Stimulated activated CD8-positive, alpha-beta memory T cell treated with anti-CD3 and anti-CD28 coated beads, Interleukin-4, amount 100 ng/mL, for 24 hours (primary cell): ENCODE measurements around the gene PNPT1.
"Not testable (repeated sequence)": the region's sequence is repeated elsewhere in the genome, so short reads cannot be mapped to it uniquely, and the experiment has no call there.

Experiments
- DNase-seq: peaks from one replicate; pipeline ENCODE4 v3.0.0-alpha.2; 2020; ENCODE audit warnings: low read depth

The PNPT1 gene

DNA sequence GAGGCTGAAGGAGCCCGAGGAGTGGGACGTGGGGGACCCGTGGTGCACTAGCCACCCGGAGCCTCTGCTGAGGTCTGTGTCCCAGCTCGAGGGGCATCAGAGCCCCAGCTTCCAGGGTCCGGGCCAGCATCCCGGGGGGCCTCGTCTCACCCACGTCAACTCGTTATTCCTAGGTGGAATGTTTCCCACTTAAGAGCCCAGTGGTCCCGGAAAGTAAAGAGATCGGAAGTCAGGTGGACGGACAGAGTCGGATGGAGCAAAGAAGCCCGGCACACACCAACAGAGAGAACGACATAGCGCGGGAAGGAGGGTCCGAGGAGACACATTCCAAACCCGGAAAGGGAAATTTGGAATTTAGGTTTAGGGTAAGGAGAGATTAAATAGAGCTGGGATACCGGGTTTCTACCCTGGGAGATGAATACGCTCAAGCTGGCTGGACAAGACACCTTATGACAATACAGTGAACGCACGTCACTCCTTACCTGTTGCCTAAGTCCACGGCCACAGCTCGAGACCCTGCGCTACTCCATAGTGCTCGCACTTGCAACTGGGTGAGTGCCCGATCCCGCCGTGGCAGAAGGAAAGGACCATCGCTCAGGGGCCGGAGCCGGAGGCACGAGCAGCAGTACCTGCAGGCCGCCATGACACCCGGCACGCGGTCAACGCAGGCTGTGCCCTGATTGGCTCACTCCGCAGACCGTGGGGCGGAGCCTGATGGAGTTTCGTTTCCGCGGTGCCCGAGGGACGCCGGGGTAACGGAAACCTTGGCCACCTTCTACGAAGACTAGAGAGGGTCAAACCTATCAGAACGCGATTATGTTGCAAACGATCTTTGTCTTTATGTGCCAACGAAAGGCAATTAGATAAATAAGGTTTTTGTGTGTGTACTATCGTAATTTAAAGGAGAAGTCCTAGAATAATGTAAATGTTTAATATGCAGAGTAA is at the start of gene PNPT1:
Gene PNPT1 (minus strand): TSS at position 664 of the 945 bp plus-strand sequence. CDS start 21 bp downstream, at position 643.
- peak; percentile 88 for DNase-seq

DNA sequence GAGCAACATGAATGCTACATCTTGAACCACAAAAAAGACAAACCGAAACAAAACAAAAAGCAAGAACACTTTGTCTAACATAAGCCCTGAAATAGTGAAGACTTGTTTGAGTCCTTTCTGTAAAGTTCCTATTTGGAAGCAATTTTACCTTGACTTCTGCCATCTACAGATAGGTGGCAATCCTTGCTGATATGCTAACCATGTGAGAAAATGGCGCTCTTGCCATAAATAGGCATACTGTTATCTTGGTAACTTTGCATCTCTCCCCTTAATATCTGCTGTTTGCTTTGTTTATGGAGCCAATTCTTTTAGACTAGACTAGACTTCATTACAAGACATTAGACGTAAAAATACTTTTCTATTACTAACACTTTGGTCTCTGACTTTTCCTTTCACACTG is 49.4 kb upstream of the PNPT1 start:
- DNase-seq, result no peak

DNA sequence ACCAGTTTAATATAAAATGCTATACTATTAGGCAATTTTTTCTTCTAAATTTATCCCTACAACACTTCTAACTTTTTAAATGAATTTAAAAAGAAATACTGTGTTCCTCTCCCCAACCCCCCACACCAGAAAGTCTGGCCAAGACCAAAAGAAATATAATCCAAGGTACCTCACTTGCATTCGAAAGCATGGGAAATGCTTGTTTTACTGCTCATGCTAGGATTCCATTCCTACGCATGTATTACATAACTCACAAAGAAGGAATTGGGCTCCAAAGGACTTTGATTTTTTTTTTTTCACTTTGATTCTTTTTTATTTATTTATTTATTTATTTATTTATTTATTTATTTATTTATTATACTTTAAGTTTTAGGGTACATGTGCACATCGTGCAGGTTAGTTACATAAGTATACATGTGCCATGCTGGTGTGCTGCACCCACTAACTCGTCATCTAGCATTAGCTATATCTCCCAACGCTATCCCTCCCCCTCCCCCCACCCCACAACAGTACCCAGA is 42.4 kb upstream of the PNPT1 start:
- DNase-seq, result not testable (repeated sequence)

DNA sequence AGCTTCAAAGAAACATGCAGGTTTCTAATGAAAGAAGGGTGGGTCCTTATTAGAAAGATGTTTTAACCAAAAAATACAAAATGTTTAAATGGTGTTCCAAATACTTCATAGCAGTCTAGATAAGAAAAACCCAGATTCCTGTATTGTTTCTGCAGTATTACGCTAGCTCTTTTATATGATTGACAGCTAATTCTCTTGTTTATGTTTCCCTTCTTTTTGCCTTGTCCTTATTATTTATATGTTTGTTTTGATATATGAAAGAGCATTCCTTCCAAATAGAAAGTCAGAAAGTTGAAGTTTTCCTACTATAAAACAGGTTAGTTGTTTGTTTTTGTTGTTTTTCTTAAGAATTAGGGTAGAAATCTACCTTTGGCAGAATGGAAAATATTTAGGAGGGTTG is 41.1 kb upstream of the PNPT1 start:
- no peak for DNase-seq

DNA sequence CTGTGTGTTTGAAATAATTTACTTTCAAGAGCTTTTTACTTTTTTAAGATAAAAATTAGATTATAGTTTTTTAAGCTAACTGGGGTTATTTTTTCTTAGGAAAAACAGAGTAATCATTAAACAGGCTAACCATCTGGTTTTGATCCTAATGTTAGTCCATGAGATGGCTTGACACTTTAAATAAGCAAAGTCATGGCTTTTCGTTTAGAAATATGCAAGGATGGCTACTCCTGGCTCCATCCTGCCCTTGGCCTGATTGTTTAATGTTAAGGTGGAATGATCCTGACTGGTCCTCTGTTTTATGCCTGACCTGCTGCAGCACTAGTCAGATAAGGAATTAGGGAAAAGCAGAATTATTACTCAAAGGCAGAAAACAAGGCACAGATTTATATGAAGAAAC is 39.7 kb upstream of the PNPT1 start:
- DNase-seq, result no peak

DNA sequence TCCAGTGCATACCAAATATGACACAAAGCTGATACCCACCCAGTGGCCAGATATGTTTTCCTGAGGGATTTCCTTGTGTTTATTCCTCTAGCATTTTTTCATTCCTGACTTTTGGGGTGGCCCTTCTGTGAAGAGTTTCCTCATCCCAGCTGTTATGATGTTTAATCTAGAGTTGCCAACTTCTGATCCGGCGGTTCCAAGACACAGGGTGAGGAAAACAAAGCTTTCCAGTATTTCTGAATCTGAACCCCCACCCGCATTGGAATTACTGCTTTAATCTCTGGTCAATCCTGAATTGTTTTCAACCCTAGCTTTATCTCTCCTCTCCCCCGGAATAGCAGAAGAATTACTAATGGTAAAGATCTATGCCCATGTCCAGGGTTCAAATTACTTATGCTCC is 39.2 kb upstream of the PNPT1 start:
- DNase-seq, result no peak

DNA sequence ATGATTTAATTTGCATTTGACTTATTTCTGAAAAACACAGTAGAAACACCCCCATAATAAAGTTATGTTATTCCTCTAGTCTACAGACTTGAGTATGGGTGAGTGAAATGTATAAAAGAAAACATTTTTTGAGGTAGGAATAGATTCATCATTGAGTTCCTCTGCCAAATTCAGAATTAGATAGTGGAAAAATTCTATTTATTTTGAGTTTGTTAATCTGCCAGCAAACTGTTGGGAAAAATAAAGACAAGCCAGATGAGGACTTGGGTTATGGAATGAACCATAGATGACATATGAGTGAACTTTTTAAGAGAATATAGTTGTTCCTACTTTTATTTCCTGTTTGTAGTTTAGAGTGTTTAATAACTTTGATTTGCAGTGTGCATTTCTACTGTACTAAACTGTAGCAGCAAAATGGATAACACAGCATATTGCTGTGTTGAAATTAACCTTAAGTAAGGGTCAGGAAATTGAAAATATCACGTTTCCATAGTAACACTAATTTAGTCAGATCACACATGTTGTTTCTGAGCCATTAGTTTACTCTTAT is 35.6 kb upstream of the PNPT1 start:
- DNase-seq, result no peak

DNA sequence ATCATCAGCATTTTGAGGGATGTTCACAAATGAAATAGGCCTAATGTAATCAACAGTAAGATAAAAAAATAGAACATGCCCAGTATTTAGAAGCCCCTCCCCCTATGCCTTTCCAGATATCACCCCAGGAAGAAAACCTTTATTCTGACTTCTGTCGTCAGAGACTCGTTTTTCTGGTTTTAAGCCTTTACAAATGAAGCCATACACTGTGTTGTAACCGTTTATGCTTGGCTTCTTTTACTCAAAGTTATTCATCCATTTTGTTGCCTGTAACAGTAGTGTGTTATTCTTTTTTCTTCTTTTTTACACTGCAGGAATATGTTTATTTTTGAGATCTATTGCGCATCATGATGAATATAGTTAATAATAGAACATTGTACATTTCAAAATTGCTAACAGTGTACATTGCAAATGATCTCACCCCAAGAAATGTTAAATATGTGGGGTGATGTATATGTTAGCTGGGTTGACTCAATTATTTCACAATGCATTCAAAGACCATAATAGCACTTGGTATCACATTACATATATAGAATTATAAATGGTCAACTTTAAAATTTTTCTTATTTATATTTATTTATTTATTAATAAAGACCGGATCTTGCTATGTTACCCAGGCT is 28.1 kb upstream of the PNPT1 start:
- no peak for DNase-seq

DNA sequence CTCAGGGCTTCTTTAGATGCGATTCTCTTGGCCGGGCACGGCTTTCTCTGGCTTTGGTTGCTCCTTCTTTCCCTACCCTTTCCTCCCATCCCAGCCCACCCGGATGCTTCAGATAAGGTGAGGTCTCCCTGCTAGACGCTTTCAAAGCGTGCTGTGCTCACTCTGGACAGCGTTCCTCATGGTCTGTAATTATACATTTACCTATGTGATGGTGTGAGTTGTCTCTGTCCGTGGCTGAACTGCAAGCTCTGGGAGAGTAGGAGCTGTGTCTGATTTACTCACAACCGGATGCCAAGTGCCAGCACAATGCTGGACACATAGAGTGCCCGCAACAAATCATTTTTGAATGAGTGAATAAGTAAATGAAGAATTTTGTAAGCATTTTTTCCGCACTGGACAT is 26.8 kb upstream of the PNPT1 start:
- DNase-seq, result no peak

DNA sequence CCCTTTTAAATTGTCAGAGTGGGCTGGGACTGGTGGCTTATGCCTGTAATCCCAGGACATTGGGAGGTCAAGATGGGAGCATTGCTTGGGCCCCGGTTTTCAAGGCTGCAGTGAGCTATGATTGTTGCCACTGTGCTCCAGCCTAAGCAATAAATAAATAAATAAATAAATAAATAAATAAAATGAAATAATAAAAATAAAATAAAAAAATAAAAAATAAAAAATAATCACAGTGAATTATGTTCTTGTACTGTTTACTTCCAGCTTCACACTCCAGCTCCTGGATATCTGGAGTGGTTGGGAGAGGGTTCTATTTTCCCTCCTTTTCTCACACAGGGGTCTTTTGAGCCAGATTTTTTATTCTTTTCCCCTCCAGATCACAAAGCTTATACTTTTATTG is 26.2 kb upstream of the PNPT1 start:
- DNase-seq, result no peak

DNA sequence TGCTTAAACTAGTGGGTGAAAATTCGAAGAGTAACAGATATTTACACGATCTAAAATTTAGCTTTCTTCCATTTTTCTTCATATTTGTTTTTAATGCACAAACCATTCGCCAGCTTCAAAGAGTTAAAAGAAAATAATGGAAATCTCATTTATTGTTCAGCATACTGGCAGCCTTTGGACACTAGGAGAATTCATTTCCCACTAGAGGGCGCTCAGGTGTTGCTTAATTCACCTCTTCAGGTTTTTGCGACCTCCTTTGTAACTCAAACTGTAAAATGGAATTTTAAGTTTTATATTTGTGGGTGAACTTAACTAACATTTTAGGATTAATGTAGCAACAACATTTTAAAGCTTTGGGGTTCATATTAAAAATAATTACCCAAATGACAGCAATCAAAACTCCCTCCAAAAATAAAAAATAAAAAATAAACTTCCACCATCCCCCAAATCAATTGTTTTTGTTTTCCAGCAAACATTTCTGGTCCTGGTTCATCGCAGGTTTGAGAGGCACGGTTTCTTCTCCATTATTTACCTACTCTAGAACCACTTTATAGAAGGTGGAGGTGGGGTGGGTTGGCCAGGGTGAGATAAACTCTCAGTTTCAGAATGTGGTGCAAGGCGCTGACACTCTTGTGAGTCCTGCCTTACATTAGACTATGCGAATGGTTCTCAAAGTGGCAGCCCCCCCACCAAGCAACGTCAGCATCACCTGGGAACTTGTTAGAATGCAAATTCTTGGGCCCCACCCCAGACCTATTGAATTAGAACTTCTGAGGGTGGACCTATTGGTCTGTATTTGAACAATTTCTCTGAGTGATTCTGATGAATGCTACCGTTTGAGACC is 24.7 kb upstream of the PNPT1 start:
- no peak for DNase-seq

DNA sequence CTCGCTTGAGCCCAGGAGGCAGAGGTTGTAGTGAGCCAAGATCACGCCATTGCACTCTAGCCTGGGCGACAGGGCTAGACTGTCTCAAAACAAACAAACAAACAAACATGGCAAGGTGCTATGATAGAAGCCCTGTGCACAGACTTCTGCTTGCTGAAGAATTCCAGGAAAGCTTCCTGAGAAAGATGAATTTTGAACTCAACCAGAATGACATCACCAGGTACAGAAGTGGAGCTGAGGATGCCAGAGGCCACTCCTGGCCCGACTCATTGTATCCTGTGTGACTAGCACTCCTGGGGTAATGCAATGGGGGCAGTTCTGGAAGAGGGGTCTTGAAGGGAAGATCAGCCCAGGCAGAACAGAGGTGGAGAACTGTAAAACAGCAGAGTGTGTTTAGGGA is 22.0 kb upstream of the PNPT1 start:
- no peak for DNase-seq

DNA sequence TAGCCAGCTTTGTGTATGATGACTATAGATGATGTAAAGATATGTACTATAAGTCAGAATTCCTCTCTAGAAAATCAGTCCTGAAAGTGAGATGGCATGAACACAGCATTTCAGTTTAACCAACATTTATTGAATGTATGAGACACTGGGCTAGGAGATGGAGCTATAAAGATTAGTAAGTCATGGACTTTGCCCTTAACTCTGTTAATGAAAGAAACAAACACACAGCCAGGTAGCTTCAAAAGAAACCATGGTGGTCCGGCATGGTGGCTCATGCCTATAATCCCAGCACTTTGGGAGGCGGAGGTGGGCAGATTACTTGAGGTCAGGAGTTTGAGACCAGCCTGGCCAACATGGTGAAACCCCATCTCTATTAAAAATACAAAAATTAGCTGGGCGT is 21.5 kb upstream of the PNPT1 start:
- not testable (repeated sequence) for DNase-seq

DNA sequence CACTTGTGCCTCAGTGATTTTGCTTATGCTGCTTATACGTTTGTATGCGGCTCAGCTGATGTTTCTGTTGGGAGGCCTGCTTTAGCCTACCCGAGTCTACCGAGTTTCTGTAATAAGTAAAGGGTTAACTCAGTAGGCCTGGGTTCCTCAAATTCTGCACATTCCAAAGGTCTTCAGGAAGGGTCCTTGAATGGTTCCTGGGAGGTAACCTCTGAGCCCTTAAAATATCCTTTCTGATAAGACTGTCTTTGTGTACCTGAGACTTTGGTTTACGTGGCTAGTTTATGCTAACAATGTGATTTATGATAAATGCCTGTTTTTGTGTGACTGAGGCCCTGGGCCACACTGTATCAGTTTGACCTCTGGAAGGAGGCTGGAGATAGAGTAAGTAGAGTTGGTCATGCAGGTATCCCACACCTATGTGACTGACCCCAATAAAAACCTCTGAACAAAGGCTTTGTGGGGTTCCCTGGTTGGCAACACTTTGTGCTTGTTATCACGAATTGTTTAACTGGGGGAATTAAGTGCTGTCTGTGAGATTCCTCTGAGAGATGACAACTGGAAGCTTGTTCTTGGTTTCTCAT is 18.9 kb upstream of the PNPT1 start:
- no peak for DNase-seq

DNA sequence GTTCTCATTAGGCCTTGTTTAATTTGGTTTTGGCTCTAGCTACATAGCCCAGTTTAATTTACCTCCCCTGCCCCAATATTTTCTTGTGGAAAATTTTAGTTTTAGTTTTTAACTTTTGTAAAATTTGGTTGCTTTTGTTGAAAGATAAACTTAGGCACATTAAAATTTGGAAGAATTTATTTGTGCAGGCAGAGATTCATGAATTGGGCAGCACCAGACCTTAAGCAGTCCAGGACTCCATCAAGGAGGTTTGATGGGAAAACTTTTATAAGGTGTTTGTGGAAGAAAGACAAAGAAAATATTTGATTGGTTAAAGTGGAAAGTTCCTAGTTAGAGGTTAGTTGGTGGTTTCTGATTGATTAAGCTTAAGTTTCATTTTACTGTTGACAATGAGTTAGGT is 16.4 kb upstream of the PNPT1 start:
- DNase-seq, result no peak

DNA sequence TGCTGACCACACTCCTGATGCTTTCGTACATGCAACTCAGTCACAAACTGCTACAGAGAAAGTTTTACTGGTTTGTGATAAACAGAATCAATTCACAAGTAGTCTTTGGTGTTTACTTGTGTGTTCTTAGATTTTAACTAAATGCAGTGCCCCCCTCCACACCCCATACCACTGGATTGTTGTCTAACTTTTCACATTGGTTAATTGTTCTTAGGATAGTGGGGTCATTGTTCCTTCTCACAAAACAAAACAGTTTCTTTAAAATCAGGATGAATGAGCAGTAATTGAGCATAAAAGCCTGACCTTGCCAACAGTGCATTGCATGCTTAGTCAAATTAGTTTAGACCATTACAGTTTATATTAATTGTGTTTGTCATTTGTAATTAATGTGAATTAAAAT is 14.1 kb upstream of the PNPT1 start:
- DNase-seq, result no peak

DNA sequence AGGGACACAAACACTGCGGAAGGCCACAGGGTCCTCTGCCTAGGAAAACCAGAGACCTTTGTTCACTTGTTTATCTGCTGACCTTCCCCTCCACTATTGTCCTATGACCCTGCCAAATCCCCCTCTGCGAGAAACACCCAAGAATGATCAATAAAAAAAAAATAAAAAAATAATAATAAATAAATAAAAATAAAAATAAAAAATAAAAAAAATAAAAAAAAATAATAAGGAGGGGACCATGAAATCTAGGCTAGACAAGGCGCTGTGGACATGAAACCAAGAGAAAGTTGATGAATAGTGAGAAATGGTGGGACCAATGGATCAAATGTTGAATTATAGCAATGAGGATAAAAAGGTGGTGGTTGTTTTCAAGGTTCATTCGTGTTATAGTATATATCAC is 12.6 kb upstream of the PNPT1 start:
- not testable (repeated sequence) for DNase-seq

DNA sequence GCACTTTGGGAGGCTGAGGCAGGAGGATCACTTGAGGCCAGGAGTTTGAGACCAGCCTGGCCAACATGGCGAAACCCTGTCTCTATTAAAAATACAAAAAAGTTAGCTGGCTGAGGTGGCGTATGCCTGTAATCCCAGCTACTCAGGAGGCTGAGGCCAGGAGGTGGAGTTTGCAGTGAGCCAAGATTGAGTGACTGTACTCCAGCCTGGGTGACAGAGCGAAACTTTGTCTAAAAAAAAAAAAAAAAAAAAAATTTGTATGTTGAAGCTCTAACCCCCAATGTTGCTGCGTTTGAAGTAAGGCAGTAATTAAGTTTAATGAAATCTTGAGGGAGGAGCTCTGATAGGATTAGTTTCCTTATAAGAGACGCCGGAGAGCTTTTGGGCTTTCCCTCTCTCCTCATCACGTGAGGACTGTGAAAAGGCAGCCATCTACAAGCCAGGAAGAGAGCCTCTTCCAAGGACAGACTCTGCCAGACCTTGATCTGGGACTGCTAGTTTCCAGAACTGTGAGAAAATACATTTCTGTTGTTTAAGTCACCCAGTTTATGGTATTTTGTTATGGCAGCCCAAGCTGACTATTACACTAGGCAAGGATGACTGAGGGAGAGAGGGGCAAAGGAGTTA is 11.5 kb upstream of the PNPT1 start:
- DNase-seq, result no peak

DNA sequence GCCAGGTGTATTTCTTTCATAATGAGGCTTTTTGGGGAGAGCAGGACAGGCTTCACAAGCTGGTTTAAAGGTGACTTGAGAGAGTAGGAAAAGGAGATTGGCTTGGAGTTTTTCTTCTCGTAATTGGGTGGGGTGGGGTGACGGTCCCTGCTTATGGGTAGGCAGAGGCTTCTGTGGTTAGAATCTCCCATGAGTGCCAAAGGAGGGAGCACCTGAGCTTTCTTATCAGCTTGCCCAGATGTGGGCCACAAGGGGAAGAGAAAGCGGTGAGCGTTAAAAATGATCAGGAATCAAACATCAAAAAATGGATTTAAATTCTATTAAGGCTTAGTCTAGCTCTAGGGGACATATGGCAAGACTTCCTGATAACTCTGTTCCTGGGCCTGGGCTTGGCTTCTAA is 9.7 kb upstream of the PNPT1 start:
- no peak for DNase-seq

DNA sequence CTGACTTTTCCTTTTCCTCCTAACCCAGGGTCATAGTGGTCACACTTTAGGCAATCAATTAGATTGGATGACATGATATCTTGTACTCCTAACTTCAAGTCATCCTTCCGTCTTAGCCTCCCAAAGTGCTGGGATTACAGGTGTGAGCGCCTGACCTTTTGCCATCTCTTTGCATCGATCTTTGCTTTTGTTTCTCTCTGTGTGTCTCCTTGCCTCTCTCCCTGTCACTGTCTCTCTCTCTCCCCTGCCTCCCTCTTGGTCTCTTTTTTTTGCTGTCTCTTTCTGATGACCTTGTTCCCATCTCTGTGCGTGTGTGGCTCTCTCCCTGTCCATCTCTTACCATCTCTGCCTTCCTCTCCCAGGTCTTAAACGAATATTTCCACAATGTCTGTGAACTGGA is 904 bp downstream of the PNPT1 start:
- not testable (repeated sequence) for DNase-seq

DNA sequence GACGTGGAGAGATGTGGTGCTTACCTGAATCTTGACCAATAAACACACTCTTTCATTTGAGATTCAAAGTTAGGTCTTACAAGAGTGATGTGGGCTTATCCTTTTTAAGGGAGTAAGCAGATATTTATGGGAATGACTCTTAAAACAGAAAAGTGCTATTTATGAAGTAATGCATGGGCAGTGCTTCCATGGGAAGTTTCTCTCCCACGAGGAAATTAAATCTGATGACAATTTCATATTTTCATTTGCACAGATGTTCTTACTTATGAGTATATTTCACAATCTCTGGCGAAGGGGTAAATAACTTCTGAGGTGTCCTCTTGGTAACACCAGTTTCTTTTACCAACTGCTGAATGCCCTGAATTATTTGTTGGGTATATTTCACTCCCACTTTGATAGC is 21.0 kb downstream of the PNPT1 start:
- DNase-seq, result no peak
